GM21786 (cell line): Measurements from ENCODE around the gene PSMB8.

Experiments
- ATAC-seq: cut with Tn5 transposase; IDR thresholded peaks from one replicate; pipeline ENCODE4 v1.9.1; 2021; ENCODE audit not compliant: unreplicated experiment

The PSMB8 gene

DNA sequence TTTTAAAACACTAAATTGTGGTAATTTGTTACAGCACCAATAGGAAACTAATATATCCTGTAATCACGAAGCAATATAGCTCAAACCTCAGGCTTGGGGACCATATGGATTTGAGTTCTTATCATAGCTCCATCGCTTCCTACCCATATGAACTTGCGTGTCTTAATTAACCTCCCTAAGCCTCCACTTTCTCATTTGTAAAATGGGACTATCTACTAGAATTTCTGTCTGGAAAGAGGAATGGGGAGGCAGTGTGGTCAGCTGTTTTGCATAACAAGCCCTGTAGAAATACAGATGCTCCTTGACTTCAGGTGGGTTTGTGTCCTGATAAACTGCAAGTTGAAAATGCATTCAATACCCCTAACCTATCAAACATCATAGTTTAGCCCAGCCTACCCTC, 44.1 kb downstream of the PSMB8 start:
- ATAC-seq: no peak

- ATAC-seq: no peak
Observed at GRCh38 chr6:32799168-32799567, 44.7 kb downstream of the PSMB8 start.

- ATAC-seq: no peak
Observed at GRCh38 chr6:32796848-32797776, 46.7 kb downstream of the PSMB8 start.

DNA sequence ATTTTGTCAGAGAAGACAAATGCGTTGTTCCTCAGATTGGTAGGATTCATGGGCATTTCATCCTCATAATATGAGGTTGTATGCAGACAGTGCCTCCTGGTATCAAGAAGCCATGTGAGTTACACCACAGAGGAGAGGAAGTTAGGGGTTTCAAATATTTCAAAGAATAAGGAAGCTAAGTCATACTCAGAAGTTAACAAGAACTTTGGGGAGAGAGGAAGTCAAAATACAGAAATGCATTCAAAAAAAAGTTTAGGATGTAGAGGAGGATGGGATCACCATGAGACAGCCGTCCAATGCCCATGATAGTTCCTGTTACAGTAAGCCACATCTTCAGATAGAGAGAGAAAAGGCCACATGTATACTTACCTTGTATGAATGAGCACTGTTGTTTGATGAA, 49.3 kb downstream of the PSMB8 start:
- no peak for ATAC-seq

GRCh38 chr6:32792901-32793435, 50.9 kb downstream of the PSMB8 start:
- no peak for ATAC-seq
